Hematopoietic multipotent progenitor cell treated with erythropoietin and hydrocortisone succinate and interleukin-3 and kit ligand, for 6 days (in vitro differentiated cells): ENCODE measurements around the gene UBTD1.
"Not testable (repeated sequence)": the region's sequence is repeated elsewhere in the genome, so short reads cannot be mapped to it uniquely, and the experiment has no call there.

Experiments used
- DNase-seq: peaks from one replicate; pipeline ENCODE4 v3.0.0-alpha.2; 2015

Gene UBTD1

DNA sequence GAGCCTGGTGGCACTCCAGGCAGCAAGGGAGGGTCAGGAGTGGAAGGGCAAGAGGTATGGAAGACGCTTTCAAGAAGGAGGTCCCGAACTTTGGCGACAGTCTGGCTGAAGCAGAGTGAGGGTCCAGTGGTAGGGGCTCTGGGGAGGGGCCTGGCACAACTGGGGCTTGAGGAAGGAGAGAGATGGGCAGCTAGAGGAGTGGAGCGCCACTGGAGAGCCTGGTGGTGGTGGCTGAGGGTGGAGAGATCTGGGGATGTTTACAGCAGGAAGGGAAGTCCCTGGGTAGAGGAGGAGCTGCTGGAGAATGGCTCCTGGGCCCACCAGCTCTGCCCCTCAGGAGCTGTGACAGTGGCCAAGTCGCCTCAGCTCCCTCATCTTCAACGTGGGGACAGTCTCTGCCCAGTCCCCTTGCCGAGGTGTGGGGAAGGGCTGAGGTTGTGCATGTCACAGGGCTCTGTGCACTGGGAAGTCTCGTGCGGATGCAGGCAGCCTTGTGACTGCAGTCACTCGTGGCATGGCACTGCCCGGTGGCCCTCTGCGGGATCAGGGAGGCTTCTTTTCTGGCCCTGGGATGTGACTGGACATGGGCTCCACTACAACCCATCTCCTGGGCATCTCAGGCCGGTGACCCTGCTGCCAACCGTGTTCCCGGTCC, 18.5 kb downstream of the UBTD1 start:
- DNase-seq = no peak

DNA sequence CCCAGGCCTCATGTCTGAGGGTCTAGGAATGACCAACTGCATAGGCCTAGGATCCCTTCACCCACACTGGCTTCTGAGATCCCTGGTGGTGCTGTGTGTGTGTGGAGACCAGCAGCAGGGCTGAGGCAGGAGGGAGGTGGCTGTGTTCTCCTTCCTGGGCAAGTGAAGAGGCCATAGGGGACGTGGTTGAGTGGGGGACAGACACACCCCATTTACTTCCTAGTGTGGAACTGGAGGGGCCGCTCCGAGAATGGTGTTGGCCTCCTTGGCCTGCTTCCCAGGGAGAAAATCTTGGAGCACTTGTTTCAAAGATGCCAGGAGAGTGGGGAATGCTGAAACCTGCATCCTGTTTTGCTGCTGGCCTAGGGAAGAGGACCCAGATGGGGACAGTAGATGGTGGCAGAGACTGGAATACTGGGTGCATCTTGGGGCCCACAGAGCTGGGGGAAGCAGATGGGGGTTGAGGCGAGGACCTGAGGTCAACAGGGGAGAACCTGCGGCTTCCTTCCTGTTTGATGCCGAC, 19.1 kb downstream of the UBTD1 start:
- DNase-seq = no peak

GRCh38 chr10:97518301-97519043, 19.7 kb downstream of the UBTD1 start:
- DNase-seq = no peak

- DNase-seq = no peak
Measured at GRCh38 chr10:97519342-97519741, 20.6 kb downstream of the UBTD1 start.

GRCh38 chr10:97520520-97520919, 21.8 kb downstream of the UBTD1 start:
- DNase-seq = no peak

DNA sequence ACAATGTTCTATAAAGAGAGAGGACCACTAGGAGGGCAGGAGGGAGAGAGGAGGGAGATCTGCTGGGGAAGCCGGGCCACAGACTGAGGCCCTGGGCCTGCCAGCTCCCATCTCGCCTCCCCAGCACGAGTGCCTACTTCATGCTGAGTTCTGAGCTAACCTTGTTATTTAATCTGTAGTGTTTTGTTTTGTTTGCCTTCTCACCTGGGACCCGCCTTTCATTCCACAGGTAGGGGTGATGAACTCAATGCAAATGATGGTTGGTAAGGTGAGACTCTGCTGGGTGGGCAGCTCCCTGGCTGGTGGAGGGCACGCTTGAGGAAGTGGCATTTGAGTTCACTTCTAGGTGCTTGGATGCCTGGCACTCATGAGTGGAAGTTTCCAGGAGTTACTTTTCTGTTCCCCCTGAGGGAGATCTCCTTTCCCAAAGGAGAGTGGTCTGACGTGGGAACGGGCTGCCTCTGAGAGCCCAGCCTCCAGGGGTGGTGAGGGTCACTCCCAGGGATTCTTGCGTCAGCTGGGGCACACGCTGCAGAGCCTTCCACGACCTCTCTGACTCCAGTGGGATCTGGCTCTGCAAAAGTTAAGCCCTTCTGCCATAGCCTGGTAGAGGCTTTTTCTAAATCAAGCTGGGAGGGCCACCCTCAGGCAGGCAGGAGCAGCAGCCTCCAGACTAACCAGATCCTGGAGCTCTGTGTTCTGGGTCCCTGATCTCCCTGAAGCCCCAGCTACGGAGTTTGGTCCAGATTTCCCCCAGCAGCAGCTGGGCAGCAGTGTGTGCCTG, 22.4 kb downstream of the UBTD1 start:
- DNase-seq = no peak

DNA sequence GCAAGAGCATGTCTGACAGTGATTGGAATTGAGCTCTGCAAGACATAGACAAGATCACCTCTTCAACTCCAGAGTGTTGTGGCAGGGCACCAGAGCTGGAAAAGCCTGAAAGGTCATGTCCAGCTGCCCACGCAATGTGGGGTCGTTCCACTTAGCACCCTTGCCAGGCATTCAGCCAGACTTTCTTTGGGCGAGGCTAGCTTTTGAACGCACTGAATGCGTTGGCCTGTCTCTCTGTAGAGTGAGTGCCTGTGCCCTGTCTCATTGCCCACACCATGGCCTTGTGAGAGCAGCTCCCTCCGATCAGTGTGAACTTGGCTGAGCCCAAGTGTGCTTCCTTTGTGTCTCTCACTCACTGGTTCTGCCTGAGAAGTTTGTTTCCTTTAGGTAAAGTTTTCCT, 23.3 kb downstream of the UBTD1 start:
- no peak for DNase-seq

DNA sequence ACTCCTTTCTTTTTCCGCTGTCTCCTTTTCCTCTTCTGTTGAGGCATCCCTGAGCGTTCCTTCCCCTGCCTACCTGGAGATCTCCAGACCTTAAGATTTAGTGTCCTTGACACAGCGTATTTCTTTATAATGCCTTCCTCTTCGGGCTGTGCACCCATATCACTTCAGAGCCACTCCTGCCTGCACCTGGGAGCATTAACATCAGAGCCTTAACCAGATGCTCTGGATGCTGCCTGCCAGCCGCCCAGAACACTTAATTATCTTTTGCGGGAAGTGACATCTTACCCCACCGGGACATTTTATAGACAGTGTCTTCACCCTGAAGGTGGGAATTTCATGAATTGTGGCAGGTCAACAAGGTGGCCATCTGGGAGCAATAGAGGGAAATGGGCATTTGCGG, 24.2 kb downstream of the UBTD1 start:
- DNase-seq = no peak

- no peak for DNase-seq
Measured at GRCh38 chr10:97525086-97525485, 26.4 kb downstream of the UBTD1 start.

GRCh38 chr10:97525683-97526110, 27.0 kb downstream of the UBTD1 start:
- no peak for DNase-seq

DNA sequence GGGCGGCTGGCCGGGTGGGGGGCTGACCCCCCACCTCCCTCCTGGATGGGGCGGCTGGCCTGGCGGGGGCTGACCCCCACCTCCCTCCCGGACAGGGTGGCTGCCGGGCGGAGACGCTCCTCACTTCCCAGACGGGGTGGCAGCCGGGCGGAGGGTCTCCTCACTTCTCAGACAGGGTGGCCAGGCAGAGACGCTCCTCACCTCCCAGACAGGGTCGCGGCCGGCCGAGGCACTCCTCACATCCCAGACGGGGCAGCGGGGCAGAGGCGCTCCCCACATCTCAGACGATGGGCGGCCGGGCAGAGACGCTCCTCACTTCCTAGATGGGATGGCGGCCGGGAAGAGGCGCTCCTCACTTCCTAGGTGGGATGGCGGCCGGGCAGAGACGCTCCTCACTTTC, 30.2 kb downstream of the UBTD1 start:
- DNase-seq = not testable (repeated sequence)

DNA sequence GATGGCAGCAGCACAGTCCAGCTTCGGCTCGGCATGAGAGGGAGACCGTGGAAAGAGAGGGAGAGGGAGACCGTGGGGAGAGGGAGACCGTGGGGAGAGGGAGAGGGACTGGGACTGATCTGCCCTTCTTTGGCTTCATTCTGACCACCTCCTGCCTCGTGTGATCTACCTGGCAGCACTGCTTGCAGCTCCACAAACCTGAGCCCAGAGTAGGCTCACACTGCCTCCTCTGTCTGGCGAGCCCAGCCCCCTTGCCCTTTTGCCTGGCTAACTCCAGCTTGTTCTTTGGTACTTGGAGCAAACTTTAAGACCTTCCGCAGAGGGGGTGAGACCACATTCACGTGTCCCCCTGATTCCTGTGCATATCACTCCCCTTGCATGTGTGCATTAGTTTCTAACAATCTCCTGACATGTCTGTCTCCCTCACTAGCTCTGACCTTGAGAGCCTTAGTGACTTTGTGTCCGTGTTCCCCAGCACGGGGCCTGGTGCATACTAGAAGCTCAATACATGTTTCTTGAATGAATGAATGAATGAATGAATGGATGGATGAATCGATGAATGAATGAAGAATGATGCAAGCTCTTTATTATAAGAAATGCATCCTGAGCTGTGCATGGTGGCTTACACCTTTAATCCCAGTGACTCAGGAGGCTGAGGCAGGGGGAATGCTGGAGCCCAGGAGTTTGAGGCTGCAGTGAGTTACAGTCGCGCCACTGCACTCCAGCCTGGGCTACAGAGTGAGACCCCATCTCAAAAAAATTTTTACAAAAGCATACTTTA, 31.2 kb downstream of the UBTD1 start:
- no peak for DNase-seq

DNA sequence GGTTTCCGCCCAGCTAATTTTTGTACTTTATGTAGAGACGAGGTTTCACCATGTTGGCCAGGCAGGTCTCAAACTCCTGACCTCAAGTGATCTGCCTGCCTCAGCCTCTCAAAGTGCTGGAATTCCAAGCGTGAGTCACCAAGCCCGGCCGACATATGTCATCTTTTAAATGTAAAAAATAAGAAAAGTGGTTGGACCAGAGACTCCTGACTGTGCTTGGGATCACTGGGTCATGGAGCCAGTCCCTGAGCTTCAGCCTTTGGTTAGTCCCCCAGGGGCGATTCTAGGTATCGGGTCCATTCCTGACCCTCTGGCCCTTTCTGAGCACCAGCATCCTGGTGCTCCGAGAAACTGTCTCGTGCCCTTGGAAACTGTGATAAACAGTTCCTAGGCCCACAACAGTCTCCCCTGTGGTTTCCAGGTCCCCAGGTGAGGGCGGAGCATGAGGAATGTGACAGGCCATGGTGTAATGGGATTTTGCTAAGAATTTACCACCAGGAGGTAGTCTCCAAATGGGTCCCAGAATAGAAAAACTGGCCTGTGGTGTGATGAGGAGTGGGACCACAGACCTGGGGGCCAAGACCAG, 32.8 kb downstream of the UBTD1 start:
- DNase-seq = no peak

GRCh38 chr10:97532935-97533671, 34.4 kb downstream of the UBTD1 start:
- DNase-seq = no peak

- no peak for DNase-seq
Measured at GRCh38 chr10:97533888-97534287, 35.2 kb downstream of the UBTD1 start.

- peak; percentile 71 for DNase-seq
Measured at GRCh38 chr10:97534746-97535367, 36.1 kb downstream of the UBTD1 start.

GRCh38 chr10:97537186-97537869, 38.6 kb downstream of the UBTD1 start:
- no peak for DNase-seq

DNA sequence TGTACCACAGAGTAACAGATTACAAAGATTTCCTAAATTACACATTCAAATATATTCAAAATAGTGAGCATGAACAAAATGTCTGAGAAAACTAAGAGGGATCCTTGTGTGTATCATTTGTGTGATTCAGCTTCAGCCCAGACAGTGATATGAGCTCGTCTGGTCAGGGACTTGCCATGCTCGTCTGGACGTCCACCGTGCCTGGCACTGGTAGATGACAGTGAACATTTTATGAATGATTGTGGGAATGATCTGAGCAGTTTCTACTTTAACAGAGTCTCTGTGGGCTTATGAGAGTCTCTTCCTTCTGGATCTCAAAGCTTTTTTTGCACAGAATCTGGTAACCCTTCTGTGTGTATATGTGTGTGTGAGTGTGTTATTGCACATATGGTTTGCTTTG, 39.7 kb downstream of the UBTD1 start:
- no peak for DNase-seq

DNA sequence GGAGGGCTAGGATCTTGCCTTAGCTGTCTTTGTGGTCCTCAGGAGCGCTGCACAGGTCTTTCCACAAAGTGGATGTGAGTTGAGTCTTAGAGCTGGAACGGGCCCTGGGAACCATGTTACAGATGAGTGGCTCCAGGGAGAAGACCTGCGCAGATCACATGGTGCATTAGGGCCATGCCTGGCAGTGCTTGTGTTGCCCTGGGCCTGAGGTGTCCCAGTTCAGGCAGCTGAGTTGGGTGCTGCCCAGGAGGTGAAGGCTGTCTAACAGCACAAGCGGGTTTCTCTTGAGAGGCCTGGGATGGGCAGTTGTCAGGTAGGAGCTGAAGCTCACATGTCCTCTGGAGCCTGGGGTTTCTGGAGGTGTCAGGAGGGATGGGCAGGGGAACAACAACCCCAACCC, 40.1 kb downstream of the UBTD1 start:
- no peak for DNase-seq

- DNase-seq = no peak
Measured at GRCh38 chr10:97539523-97540200, 40.9 kb downstream of the UBTD1 start.
